HG02610 (cell line): ENCODE results near the gene OLIG3.

Experiments
- ATAC-seq: cut with Tn5 transposase; IDR thresholded peaks from one replicate; pipeline ENCODE4 v1.9.1; 2021; ENCODE audit warnings: mild to moderate bottlenecking, moderate library complexity; ENCODE audit not compliant: unreplicated experiment

OLIG3 gene

GRCh38 chr6:137471986-137472385 is 22.2 kb downstream of the OLIG3 start:
- ATAC-seq = no peak

GRCh38 chr6:137471497-137471896 is 22.7 kb downstream of the OLIG3 start:
- ATAC-seq = no peak

DNA sequence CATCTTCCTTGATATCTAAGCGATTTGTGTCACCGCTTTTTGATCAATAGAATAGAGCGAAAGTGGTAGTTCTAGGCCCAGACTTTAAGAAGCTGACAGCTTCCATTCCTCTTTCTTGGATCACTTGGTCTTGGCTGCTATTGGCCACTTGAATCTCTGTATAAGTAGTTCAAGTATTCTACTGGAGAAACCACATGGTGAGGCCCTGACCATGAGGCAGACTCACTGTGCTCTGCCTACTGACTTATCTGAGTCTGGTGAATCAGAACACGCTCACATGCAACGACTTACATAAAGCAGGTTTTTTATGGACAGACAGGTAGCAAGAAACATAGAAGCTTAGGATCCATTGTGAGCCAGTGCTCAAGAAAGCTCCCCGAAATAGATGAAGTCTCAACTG is 27.0 kb downstream of the OLIG3 start:
- no peak for ATAC-seq

DNA sequence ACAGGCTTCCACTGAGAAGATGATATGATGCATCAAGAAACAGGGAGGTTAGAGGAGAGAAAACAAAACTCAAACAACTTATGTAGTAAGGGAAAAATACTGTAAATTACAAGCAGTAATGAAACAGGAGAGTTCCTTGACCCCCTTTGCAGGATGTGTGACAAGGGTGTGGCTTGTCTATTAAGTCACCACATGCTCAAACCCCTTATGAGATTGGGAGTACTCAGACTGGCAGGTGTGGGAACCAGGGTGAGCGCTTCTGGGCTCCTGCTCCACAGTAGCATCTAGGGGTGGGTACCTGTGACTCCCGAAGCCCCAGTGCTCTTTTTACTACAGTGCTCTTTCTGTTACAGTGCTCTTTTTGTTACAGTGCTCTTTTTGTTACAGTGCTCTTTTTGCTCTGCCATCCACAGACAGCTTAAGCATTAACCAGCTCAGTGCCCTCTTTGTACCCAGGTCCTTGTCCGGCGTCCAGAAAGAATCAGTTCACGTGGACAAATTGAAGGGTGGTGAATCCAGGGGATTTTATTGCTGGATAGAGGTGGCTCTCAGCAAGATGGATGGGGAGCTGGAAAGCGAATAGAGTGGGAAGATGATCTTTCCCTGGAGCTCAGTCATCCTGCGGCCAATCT is 28.7 kb downstream of the OLIG3 start:
- no peak for ATAC-seq

DNA sequence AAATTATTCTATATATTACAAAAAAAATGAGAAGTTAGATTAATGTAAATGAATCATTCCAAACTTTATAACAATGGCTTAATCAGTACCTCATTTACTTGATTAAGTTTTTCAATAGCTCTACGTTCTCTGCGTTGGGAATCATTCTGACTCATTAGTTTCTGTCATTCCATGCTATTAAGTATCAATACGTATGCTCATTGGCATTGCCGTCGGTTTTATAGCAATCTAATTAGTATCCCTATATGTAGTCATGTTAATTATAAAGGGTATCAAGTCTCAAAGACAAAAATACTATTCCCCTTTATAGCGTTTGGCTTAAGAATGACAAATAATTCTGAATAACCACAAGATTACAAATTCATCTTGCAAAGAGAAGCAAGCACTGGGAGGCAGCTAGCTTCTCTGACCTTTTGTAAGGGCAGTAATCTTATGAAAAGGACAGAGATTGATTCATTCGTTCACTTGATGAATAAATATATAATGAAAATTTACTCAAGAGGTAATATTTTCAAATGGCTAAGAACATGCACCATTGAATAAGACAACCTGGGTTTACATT is 41.8 kb downstream of the OLIG3 start:
- no peak for ATAC-seq

DNA sequence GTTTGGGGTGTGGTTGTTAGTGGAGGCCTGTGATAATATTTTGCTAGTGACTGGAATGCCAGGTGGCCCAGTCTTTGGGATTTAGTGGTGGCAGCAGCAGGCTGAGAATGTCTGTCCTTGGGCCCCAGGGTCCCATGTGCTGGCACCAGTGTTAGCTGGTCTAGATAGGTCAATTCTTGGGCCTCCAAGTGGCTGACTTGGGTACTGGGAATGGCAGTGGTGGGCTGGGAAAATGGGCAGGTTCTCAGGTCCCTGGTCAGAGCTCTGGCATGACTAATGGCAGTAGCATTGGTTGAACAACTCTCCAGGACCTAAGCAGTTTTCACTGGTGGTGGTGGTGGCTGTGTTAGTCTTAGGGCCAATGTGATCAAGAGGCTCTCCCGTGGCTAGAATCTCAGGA is 50.3 kb downstream of the OLIG3 start:
- no peak for ATAC-seq
